Liver (tissue), 9 donors: ENCODE measurements around the gene CDA. TPM values are rescaled to one million over a fixed set of nuclear protein-coding genes. Genes with fewer than 3 reads are reported as not detected.

ENCODE experiments used
- DNase-seq: peaks from one replicate; pipeline ENCODE4 v3.0.0-alpha.2; 2017; ENCODE audit warnings: low spot score
- H3K27ac ChIP-seq, 2 donors: one replicate each; pipeline ENCODE4 v1.7.0; 2013; ENCODE audit warnings: inconsistent platforms in 2 of 2, low read length in 2 of 2, control low read depth in 1 of 2, low read depth in 1 of 2, mild to moderate bottlenecking in 1 of 2
- H3K27me3 ChIP-seq, 4 donors: one replicate each; pipeline versions ENCODE4 v1.6.1 to v1.7.0; 2013; ENCODE audit warnings: low read length in 3 of 4, inconsistent platforms in 1 of 4, mild to moderate bottlenecking in 1 of 4, moderate library complexity in 1 of 4; ENCODE audit not compliant: control insufficient read depth in 4 of 4, insufficient read depth in 4 of 4
- H3K36me3 ChIP-seq, 4 donors: one replicate each; pipeline versions ENCODE4 v1.6.1 to v1.7.0; 2013; ENCODE audit warnings: low read length in 3 of 4, mild to moderate bottlenecking in 3 of 4, low read depth in 1 of 4, moderate library complexity in 1 of 4; ENCODE audit not compliant: control insufficient read depth in 4 of 4, insufficient read depth in 3 of 4
- H3K4me1 ChIP-seq, 4 donors: one replicate each; pipeline versions ENCODE4 v1.6.1 to v1.7.0; 2013; ENCODE audit warnings: low read length in 3 of 4, mild to moderate bottlenecking in 3 of 4, moderate library complexity in 1 of 4; ENCODE audit not compliant: control insufficient read depth in 4 of 4, insufficient read depth in 4 of 4
- H3K4me3 ChIP-seq, 3 donors: one replicate each; pipeline versions ENCODE4 v1.6.1 to v1.7.0; 2013; ENCODE audit warnings: low read length in 3 of 3, control low read depth in 1 of 3, low read depth in 1 of 3, mild to moderate bottlenecking in 1 of 3
- H3K9ac ChIP-seq, 2 donors: one replicate each; pipeline ENCODE4 v1.7.0; 2013; ENCODE audit warnings: low read length in 2 of 2, mild to moderate bottlenecking in 2 of 2, moderate library complexity in 2 of 2, control low read depth in 1 of 2, low read depth in 1 of 2
- H3K9me3 ChIP-seq, 4 donors: one replicate each; pipeline versions ENCODE4 v1.6.1 to v1.7.0; 2013; ENCODE audit warnings: low read length in 3 of 4; ENCODE audit not compliant: control insufficient read depth in 4 of 4
- EGR1 ChIP-seq, 2 donors: IDR thresholded peaks; 2 replicates each; pipeline ENCODE4 v1.6.1; 2016 to 2018; ENCODE audit warnings: antibody characterized with exemption in 2 of 2, low read depth in 2 of 2
- FOXA1 ChIP-seq: IDR thresholded peaks from 2 replicates; pipeline ENCODE4 v1.6.1; 2016; ENCODE audit warnings: antibody characterized with exemption
- FOXA2 ChIP-seq: IDR thresholded peaks from 2 replicates; pipeline ENCODE4 v1.6.1; 2016; ENCODE audit warnings: antibody characterized with exemption
- GABPA ChIP-seq, 2 donors: IDR thresholded peaks in 1 of 2; conservative IDR thresholded peaks in 1 of 2; 2 replicates each; pipeline ENCODE4 v1.6.1; 2016; ENCODE audit warnings: antibody characterized with exemption in 2 of 2, mild to moderate bottlenecking in 1 of 2, moderate library complexity in 1 of 2
- HNF4A ChIP-seq, 2 donors: conservative IDR thresholded peaks; 2 replicates each; pipeline ENCODE4 v1.6.1; 2016; ENCODE audit warnings: antibody characterized with exemption in 2 of 2, mild to moderate bottlenecking in 2 of 2
- HNF4G ChIP-seq: IDR thresholded peaks from 2 replicates; pipeline ENCODE4 v1.6.1; 2016; ENCODE audit warnings: antibody characterized with exemption
- JUND ChIP-seq, 2 donors: IDR thresholded peaks; 2 replicates each; pipeline ENCODE4 v1.6.1; 2016; ENCODE audit warnings: antibody characterized with exemption in 2 of 2
- MAX ChIP-seq: IDR thresholded peaks from 2 replicates; pipeline ENCODE4 v1.6.1; 2016; ENCODE audit warnings: antibody characterized with exemption
- NR2F2 ChIP-seq: IDR thresholded peaks from 2 replicates; pipeline ENCODE4 v1.6.1; 2016; ENCODE audit warnings: antibody characterized with exemption
- RAD21 ChIP-seq, 2 donors: IDR thresholded peaks; 2 replicates each; pipeline ENCODE4 v1.6.1; 2016; ENCODE audit warnings: antibody characterized with exemption in 2 of 2, mild to moderate bottlenecking in 2 of 2
- RXRA ChIP-seq, 2 donors: IDR thresholded peaks; 2 replicates each; pipeline ENCODE4 v1.6.1; 2017 to 2018; ENCODE audit warnings: antibody characterized with exemption in 2 of 2, mild to moderate bottlenecking in 1 of 2
- SP1 ChIP-seq: IDR thresholded peaks from 2 replicates; pipeline ENCODE4 v1.6.1; 2018; ENCODE audit warnings: antibody characterized with exemption, mild to moderate bottlenecking
- TAF1 ChIP-seq: conservative IDR thresholded peaks from 2 replicates; pipeline ENCODE4 v1.6.1; 2016; ENCODE audit warnings: antibody characterized with exemption, mild to moderate bottlenecking
- YY1 ChIP-seq: IDR thresholded peaks from 2 replicates; pipeline ENCODE4 v1.6.1; 2016; ENCODE audit warnings: antibody characterized with exemption, mild to moderate bottlenecking
- ZBTB33 ChIP-seq: IDR thresholded peaks from 2 replicates; pipeline ENCODE4 v1.6.1; 2016; ENCODE audit warnings: antibody characterized with exemption
- WGBS: extraction: QIAGEN DNeasy Blood & Tissue Kit; methylation state at CpG from one replicate; pipeline ENCODE4 v1.1.7; 2013; 5-methylcytosine and 5-hydroxymethylcytosine counted together
- polyA plus RNA-seq, 2 donors: library from polyadenylated mRNA; stranded (reverse) in 1 of 2; unstranded in 1 of 2; fragments of 200-250 nt in 1 of 2; fragments of >200 nt in 1 of 2; fragmentation: Nextera tagmentation in 1 of 2; extraction: Ambion mirVana in 1 of 2; gene quantifications; one replicate each; pipeline versions ENCODE4 v1.2.1 to v1.2.3, GENCODE V29; 2013 to 2015
- total RNA-seq, 2 donors: library from RNA; depleted of rRNA; stranded (reverse); fragments of >200 nt; gene quantifications; one replicate each; pipeline ENCODE4 v1.2.3, GENCODE V29; 2014
- TF ChIP-seq, protein P1 (sequence below): IDR thresholded peaks from 2 replicates; pipeline ENCODE4 v1.6.1; 2016; ENCODE audit warnings: antibody characterized with exemption, mild to moderate bottlenecking
- TF ChIP-seq, protein P2 (sequence below): IDR thresholded peaks from 2 replicates; pipeline ENCODE4 v1.6.1; 2016; ENCODE audit warnings: antibody characterized with exemption
- TF ChIP-seq, protein P3 (sequence below): fragments of 150-350 bp; IDR thresholded peaks from 2 replicates; pipeline ENCODE4 v1.5.1; 2017; ENCODE audit warnings: improper control_type of control experiment, low read depth, low read length; ENCODE audit not compliant: missing input control
- donor health status: healthy.
- donor health status: healthy.
- donor health status: healthy.
- donor health status: healthy.
- donor health status: healthy.

The CDA gene
- total and polyA plus RNA-seq, 4 donors, result 0.42 to 38.9 (median 16.9) TPM

DNA sequence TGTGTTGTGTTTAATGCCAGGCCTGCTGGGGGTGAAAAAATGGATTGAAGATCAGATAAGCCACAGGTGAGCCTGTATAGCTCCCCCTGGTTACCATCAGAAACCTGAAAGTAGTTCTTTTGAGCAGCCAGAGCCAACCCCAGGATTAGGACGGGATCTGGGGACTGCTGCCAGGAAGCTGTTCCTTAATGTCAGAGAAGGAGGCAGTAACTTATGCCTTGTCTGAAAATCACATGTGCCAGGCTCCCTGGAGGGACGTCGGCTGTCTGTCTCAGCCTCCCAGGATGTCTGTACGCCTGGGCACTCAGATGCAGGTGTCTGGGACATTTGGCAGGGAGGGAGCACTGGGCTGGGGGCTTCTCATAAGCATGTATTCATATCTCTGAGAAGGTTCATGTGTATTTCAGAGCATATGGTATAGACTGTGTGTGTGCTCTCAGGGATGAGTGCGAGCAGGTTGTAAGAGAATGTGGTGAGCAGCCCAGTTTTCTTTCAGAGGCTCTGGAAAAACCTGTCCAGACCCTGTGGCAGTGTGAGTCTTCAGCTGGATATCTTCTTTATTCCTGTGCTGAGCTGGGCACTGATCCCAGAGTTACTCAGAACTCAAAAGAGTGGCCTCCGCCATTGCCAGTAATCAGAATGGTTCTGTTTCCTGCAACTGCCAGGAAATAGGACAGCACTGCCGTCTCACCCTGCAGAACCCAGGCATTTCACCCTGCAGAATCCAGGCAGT lies 33.7 kb upstream of the CDA start:
- TF ChIP-seq YY1, result no peak
- TF ChIP-seq FOXA2, result no peak
- no peak for TF ChIP-seq JUND (IDR thresholded peaks at IDR 0.05)
- TF ChIP-seq TAF1, result no peak
- no peak for TF ChIP-seq ZBTB33
- TF ChIP-seq SP1, result no peak
- TF ChIP-seq RXRA (IDR thresholded peaks at IDR 0.05), result no peak
- TF ChIP-seq, protein P1, sequence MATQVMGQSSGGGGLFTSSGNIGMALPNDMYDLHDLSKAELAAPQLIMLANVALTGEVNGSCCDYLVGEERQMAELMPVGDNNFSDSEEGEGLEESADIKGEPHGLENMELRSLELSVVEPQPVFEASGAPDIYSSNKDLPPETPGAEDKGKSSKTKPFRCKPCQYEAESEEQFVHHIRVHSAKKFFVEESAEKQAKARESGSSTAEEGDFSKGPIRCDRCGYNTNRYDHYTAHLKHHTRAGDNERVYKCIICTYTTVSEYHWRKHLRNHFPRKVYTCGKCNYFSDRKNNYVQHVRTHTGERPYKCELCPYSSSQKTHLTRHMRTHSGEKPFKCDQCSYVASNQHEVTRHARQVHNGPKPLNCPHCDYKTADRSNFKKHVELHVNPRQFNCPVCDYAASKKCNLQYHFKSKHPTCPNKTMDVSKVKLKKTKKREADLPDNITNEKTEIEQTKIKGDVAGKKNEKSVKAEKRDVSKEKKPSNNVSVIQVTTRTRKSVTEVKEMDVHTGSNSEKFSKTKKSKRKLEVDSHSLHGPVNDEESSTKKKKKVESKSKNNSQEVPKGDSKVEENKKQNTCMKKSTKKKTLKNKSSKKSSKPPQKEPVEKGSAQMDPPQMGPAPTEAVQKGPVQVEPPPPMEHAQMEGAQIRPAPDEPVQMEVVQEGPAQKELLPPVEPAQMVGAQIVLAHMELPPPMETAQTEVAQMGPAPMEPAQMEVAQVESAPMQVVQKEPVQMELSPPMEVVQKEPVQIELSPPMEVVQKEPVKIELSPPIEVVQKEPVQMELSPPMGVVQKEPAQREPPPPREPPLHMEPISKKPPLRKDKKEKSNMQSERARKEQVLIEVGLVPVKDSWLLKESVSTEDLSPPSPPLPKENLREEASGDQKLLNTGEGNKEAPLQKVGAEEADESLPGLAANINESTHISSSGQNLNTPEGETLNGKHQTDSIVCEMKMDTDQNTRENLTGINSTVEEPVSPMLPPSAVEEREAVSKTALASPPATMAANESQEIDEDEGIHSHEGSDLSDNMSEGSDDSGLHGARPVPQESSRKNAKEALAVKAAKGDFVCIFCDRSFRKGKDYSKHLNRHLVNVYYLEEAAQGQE, result no peak
- TF ChIP-seq GABPA (IDR thresholded peaks at IDR 0.05 in 1 of 2, conservative IDR thresholded peaks at IDR 0.05 in 1 of 2), result no peak
- TF ChIP-seq HNF4A (conservative IDR thresholded peaks at IDR 0.05), result no peak
- no peak for TF ChIP-seq HNF4G
- no peak for TF ChIP-seq RAD21 (IDR thresholded peaks at IDR 0.05)
- TF ChIP-seq, protein P2, sequence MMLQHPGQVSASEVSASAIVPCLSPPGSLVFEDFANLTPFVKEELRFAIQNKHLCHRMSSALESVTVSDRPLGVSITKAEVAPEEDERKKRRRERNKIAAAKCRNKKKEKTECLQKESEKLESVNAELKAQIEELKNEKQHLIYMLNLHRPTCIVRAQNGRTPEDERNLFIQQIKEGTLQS, result no peak
- TF ChIP-seq NR2F2, result no peak
- no peak for TF ChIP-seq EGR1 (IDR thresholded peaks at IDR 0.05; ENCODE audit: low read depth in 2 of 2)
- no peak for TF ChIP-seq MAX
- TF ChIP-seq, protein P3, sequence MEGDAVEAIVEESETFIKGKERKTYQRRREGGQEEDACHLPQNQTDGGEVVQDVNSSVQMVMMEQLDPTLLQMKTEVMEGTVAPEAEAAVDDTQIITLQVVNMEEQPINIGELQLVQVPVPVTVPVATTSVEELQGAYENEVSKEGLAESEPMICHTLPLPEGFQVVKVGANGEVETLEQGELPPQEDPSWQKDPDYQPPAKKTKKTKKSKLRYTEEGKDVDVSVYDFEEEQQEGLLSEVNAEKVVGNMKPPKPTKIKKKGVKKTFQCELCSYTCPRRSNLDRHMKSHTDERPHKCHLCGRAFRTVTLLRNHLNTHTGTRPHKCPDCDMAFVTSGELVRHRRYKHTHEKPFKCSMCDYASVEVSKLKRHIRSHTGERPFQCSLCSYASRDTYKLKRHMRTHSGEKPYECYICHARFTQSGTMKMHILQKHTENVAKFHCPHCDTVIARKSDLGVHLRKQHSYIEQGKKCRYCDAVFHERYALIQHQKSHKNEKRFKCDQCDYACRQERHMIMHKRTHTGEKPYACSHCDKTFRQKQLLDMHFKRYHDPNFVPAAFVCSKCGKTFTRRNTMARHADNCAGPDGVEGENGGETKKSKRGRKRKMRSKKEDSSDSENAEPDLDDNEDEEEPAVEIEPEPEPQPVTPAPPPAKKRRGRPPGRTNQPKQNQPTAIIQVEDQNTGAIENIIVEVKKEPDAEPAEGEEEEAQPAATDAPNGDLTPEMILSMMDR, result no peak
- no peak for TF ChIP-seq FOXA1
- WGBS, result 68% methylated on average over 7 of the region's 7 CpGs
- DNase-seq, result no peak
- peaks cover 5 to 25% (median 9%) of the 10 kb centered on the region in 4 donors for H3K4me1 ChIP-seq
- H3K27me3 ChIP-seq, result peaks cover 0 to 7% (median 0%) of the 10 kb centered on the region in 4 donors
- H3K36me3 ChIP-seq, result no peaks in the 10 kb centered on the region
- peak overlapping the region in 1 of 2 donors; percentile 12 for H3K27ac ChIP-seq
- no peaks in the 10 kb centered on the region for H3K9me3 ChIP-seq
- no peak overlapping the region for H3K9ac ChIP-seq
- H3K4me3 ChIP-seq, result no peak overlapping the region
